Measurements from ENCODE around the gene PTCD2.
A peak's percentile ranks its signal among the peaks of the same experiment; 100 is the strongest.

Gene PTCD2

GRCh38 chr5:72358925-72359324 is 38.8 kb downstream of the PTCD2 start (continued):
- TF ChIP-seq ZC3H10 (CRISPR knock-in tag; IDR thresholded peaks at IDR 0.05): no peak

- ATAC-seq: no peak
- TF ChIP-seq ZFP3 (CRISPR knock-in tag; IDR thresholded peaks at IDR 0.05) (no peak), POU6F1 (CRISPR knock-in tag; IDR thresholded peaks at IDR 0.05; ENCODE audit: borderline replicate concordance, low read depth) (no peak)
Measured at GRCh38 chr5:72359886-72360285, 39.7 kb downstream of the PTCD2 start.

- ATAC-seq: peak; percentile 77
- TF ChIP-seq CREB5 (CRISPR knock-in tag; IDR thresholded peaks at IDR 0.05; ENCODE audit: low read depth) (peak; percentile 75; the same call in 1 of the 2 replicates), ESRRG (CRISPR knock-in tag; IDR thresholded peaks at IDR 0.05) (no peak), GLIS3 (CRISPR knock-in tag; IDR thresholded peaks at IDR 0.05) (peak; percentile 12; the same call in 1 of the 2 replicates), RARB (CRISPR knock-in tag; IDR thresholded peaks at IDR 0.05) (no peak)
Measured at GRCh38 chr5:72363166-72363802, 43.1 kb downstream of the PTCD2 start.

- no peak for TF ChIP-seq TSHZ2 (CRISPR knock-in tag; IDR thresholded peaks at IDR 0.05)
- no peak for TF ChIP-seq ARNTL (CRISPR knock-in tag; IDR thresholded peaks at IDR 0.05; ENCODE audit: borderline replicate concordance, low read depth)
- no peak for TF ChIP-seq ZNF8 (CRISPR knock-in tag; IDR thresholded peaks at IDR 0.05)
- no peak for TF ChIP-seq ESRRG (CRISPR knock-in tag; IDR thresholded peaks at IDR 0.05)
- no peak for TF ChIP-seq ISL1 (CRISPR knock-in tag; IDR thresholded peaks at IDR 0.05)
- no peak for TF ChIP-seq TCF4 (CRISPR knock-in tag; IDR thresholded peaks at IDR 0.05; ENCODE audit: borderline replicate concordance)
- no peak for TF ChIP-seq CREB5 (CRISPR knock-in tag; IDR thresholded peaks at IDR 0.05; ENCODE audit: low read depth)
- TF ChIP-seq ZFP30 (CRISPR knock-in tag; IDR thresholded peaks at IDR 0.05): no peak
- TF ChIP-seq TOX (CRISPR knock-in tag; IDR thresholded peaks at IDR 0.05; ENCODE audit: borderline replicate concordance): no peak
- TF ChIP-seq PPARA (CRISPR knock-in tag; IDR thresholded peaks at IDR 0.05; ENCODE audit: borderline replicate concordance): no peak
- no peak for TF ChIP-seq GLIS3 (CRISPR knock-in tag; IDR thresholded peaks at IDR 0.05)
- TF ChIP-seq ZFP3 (CRISPR knock-in tag; IDR thresholded peaks at IDR 0.05): no peak
- TF ChIP-seq ZNF70 (CRISPR knock-in tag; IDR thresholded peaks at IDR 0.05): no peak
- ATAC-seq: no peak
Measured at GRCh38 chr5:72364171-72364570, 44.0 kb downstream of the PTCD2 start.

GRCh38 chr5:72364951-72365350 is 44.8 kb downstream of the PTCD2 start:
- ATAC-seq: no peak
- TF ChIP-seq ZC3H10 (CRISPR knock-in tag; IDR thresholded peaks at IDR 0.05): no peak
- TF ChIP-seq ZNF565 (CRISPR knock-in tag; conservative IDR thresholded peaks at IDR 0.05; ENCODE audit: low read depth): no peak
- TF ChIP-seq CSRNP3 (CRISPR knock-in tag; IDR thresholded peaks at IDR 0.05): no peak
- TF ChIP-seq ZFP3 (CRISPR knock-in tag; IDR thresholded peaks at IDR 0.05): no peak
- no peak for TF ChIP-seq ISL1 (CRISPR knock-in tag; IDR thresholded peaks at IDR 0.05)
- TF ChIP-seq TOX (CRISPR knock-in tag; IDR thresholded peaks at IDR 0.05; ENCODE audit: borderline replicate concordance): no peak
- TF ChIP-seq POU6F1 (CRISPR knock-in tag; IDR thresholded peaks at IDR 0.05; ENCODE audit: borderline replicate concordance, low read depth): no peak
- no peak for TF ChIP-seq PPARA (CRISPR knock-in tag; IDR thresholded peaks at IDR 0.05; ENCODE audit: borderline replicate concordance)
- no peak for TF ChIP-seq ZNF8 (CRISPR knock-in tag; IDR thresholded peaks at IDR 0.05)
- no peak for TF ChIP-seq ARNTL (CRISPR knock-in tag; IDR thresholded peaks at IDR 0.05; ENCODE audit: borderline replicate concordance, low read depth)
- no peak for TF ChIP-seq OSR1 (CRISPR knock-in tag; IDR thresholded peaks at IDR 0.05)
- TF ChIP-seq TSHZ2 (CRISPR knock-in tag; IDR thresholded peaks at IDR 0.05): no peak
- no peak for TF ChIP-seq TCF4 (CRISPR knock-in tag; IDR thresholded peaks at IDR 0.05; ENCODE audit: borderline replicate concordance)
